HepG2 (cell line): ENCODE data around the gene ANKRD11. TPM values are rescaled to one million over a fixed set of nuclear protein-coding genes. Genes with fewer than 3 reads are reported as not detected.

Experiments used
- BRF2 ChIP-seq: sonication (generic); formaldehyde crosslinking; IDR thresholded peaks from 2 replicates; pipeline ENCODE4 v1.8.1; 2022; ENCODE audit warnings: mild to moderate bottlenecking, missing genetic modification reagents
- ESRRA ChIP-seq: sonication (generic); formaldehyde crosslinking; IDR thresholded peaks from 2 replicates; pipeline ENCODE4 v1.5.1; 2020; ENCODE audit warnings: mild to moderate bottlenecking, low read depth, missing genetic modification reagents
- ETS1 ChIP-seq: sonication (generic); formaldehyde crosslinking; IDR thresholded peaks from 2 replicates; pipeline ENCODE4 v1.4.0; 2020; ENCODE audit warnings: missing genetic modification reagents
- ETV5 ChIP-seq: IDR thresholded peaks from 2 replicates; pipeline ENCODE4 v1.6.1; 2018; ENCODE audit warnings: missing biosample characterization, missing genetic modification reagents, inconsistent platforms, borderline replicate concordance
- HIC2 ChIP-seq: sonication (generic); formaldehyde crosslinking; IDR thresholded peaks from 2 replicates; pipeline ENCODE4 v1.9.0; 2022; ENCODE audit warnings: low read depth, missing genetic modification reagents
- KAT2B ChIP-seq: fragments of 150-350 bp; IDR thresholded peaks from 2 replicates; pipeline ENCODE4 v1.6.1; 2014; ENCODE audit warnings: low read depth, low read length, borderline replicate concordance
- KAT8 ChIP-seq: IDR thresholded peaks from 2 replicates; pipeline ENCODE4 v1.6.1; 2016; ENCODE audit warnings: missing genetic modification reagents, missing compliant biosample characterization
- MAFG ChIP-seq: sonication (generic); formaldehyde crosslinking; IDR thresholded peaks from 2 replicates; pipeline ENCODE4 v1.5.1; 2020; ENCODE audit warnings: mild to moderate bottlenecking, missing genetic modification reagents
- MEIS1 ChIP-seq: sonication (generic); formaldehyde crosslinking; IDR thresholded peaks from 2 replicates; pipeline ENCODE4 v1.9.0; 2021; ENCODE audit warnings: mild to moderate bottlenecking, missing genetic modification reagents, moderate library complexity, borderline replicate concordance
- MIER3 ChIP-seq: IDR thresholded peaks from 2 replicates; pipeline ENCODE4 v1.6.1; 2016; ENCODE audit warnings: missing compliant biosample characterization, borderline replicate concordance
- NAIF1 ChIP-seq: sonication (generic); formaldehyde crosslinking; IDR thresholded peaks from 2 replicates; pipeline ENCODE4 v1.5.0; 2020; ENCODE audit warnings: mild to moderate bottlenecking, missing genetic modification reagents, borderline replicate concordance
- RXRA ChIP-seq: sonication (generic); formaldehyde crosslinking; IDR thresholded peaks from 2 replicates; pipeline ENCODE4 v1.5.1; 2020; ENCODE audit warnings: missing genetic modification reagents
- SOX5 ChIP-seq: IDR thresholded peaks from 2 replicates; pipeline ENCODE4 v1.6.1; 2016; ENCODE audit warnings: borderline replicate concordance
- SP1 ChIP-seq, 2 experiments: fragments of 450-650 bp in 1 of 2; sonication (generic) in 1 of 2; formaldehyde crosslinking in 1 of 2; IDR thresholded peaks; 2 replicates each; pipeline versions ENCODE4 v1.4.0 to v1.6.1; 2016 to 2020; ENCODE audit warnings: missing genetic modification reagents in 1 of 2
- YEATS2 ChIP-seq: sonication (generic); formaldehyde crosslinking; IDR thresholded peaks from 2 replicates; pipeline ENCODE4 v1.4.0; 2020; ENCODE audit warnings: missing genetic modification reagents, borderline replicate concordance
- ZBTB8A ChIP-seq: sonication (generic); formaldehyde crosslinking; IDR thresholded peaks from 2 replicates; pipeline ENCODE4 v1.4.0; 2020; ENCODE audit warnings: mild to moderate bottlenecking, low read depth, missing genetic modification reagents, borderline replicate concordance
- ZFAT ChIP-seq: sonication (generic); formaldehyde crosslinking; conservative IDR thresholded peaks from 2 replicates; pipeline ENCODE4 v1.8.1; 2023; ENCODE audit warnings: missing genetic modification reagents, inconsistent platforms
- ZNF331 ChIP-seq: sonication (generic); formaldehyde crosslinking; IDR thresholded peaks from 2 replicates; pipeline ENCODE4 v1.4.0; 2020; ENCODE audit warnings: missing genetic modification reagents
- ZNF362 ChIP-seq: sonication (generic); formaldehyde crosslinking; IDR thresholded peaks from 2 replicates; pipeline ENCODE4 v1.4.0; 2020; ENCODE audit warnings: missing genetic modification reagents, mild to moderate bottlenecking, borderline replicate concordance
- ZNF570 ChIP-seq: sonication (generic); formaldehyde crosslinking; IDR thresholded peaks from 2 replicates; pipeline ENCODE4 v1.4.0; 2020; ENCODE audit warnings: mild to moderate bottlenecking, missing genetic modification reagents, borderline replicate concordance
- ZNF597 ChIP-seq: sonication (generic); formaldehyde crosslinking; IDR thresholded peaks from 2 replicates; pipeline ENCODE4 v1.5.0; 2020; ENCODE audit warnings: missing genetic modification reagents
- ZNF781 ChIP-seq: sonication (generic); formaldehyde crosslinking; IDR thresholded peaks from 2 replicates; pipeline ENCODE4 v1.5.1; 2020; ENCODE audit warnings: borderline replicate concordance, mild to moderate bottlenecking, missing genetic modification reagents; ENCODE audit errors: not compliant biosample characterization
- ZNF790 ChIP-seq: sonication (generic); formaldehyde crosslinking; IDR thresholded peaks from 2 replicates; pipeline ENCODE4 v1.8.0; 2022; ENCODE audit warnings: missing genetic modification reagents, mild to moderate bottlenecking, borderline replicate concordance
- polyA plus RNA-seq, 8 experiments: library from polyadenylated mRNA; depleted of rRNA in 3 of 8; stranded (reverse) in 7 of 8; unstranded in 1 of 8; fragments of >200 nt; fragmentation: Illumina TruSeq in 4 of 8; extraction: Trizol in 4 of 8; gene quantifications; 2 replicates each; pipeline versions ENCODE4 v1.2.1 to v1.2.3, GENCODE V29; 2011 to 2016; ENCODE audit warnings: low read depth in 4 of 8, missing spikeins in 1 of 8, mixed read lengths in 1 of 8; ENCODE audit not compliant: insufficient read depth in 1 of 8
- total RNA-seq, 5 experiments: library from RNA; depleted of rRNA; stranded (reverse); fragments of >200 nt; fragmentation: Illumina TruSeq; extraction: Trizol; gene quantifications; 2 replicates each; pipeline ENCODE4 v1.2.3, GENCODE V29; 2016; ENCODE audit warnings: low read depth in 1 of 5

Gene ANKRD11
- total and polyA plus RNA-seq, 2 of the 13 experiments (the other 11 are each of a cell fraction or from before 2014, with no cell fraction given), result 21.4 to 38.4 TPM

GRCh38 chr16:89322321-89323119 is 167.8 kb downstream of the ANKRD11 start (continued):
- TF ChIP-seq HIC2 (CRISPR knock-in tag), result no peak
- no peak for TF ChIP-seq SP1 (IDR thresholded peaks at IDR 0.05)
- TF ChIP-seq SP1 (CRISPR knock-in tag; IDR thresholded peaks at IDR 0.05), result no peak
- no peak for TF ChIP-seq ZNF781
- no peak for TF ChIP-seq NAIF1 (CRISPR knock-in tag)
- TF ChIP-seq ETS1 (CRISPR knock-in tag), result no peak
- TF ChIP-seq ESRRA (CRISPR knock-in tag), result no peak
- no peak for TF ChIP-seq YEATS2 (CRISPR knock-in tag)
- no peak for TF ChIP-seq MIER3 (CRISPR knock-in tag)
- no peak for TF ChIP-seq ZNF790 (CRISPR knock-in tag)
- no peak; the same call in 1 of the 2 replicates for TF ChIP-seq RXRA (CRISPR knock-in tag)
- TF ChIP-seq ZNF570 (CRISPR knock-in tag), result no peak
- TF ChIP-seq ETV5, result peak; percentile 89; the same call in 1 of the 2 replicates
- TF ChIP-seq ZNF331 (CRISPR knock-in tag), result no peak
- TF ChIP-seq MAFG (CRISPR knock-in tag), result no peak
- TF ChIP-seq KAT8 (CRISPR knock-in tag), result no peak
- TF ChIP-seq ZNF597 (CRISPR knock-in tag), result no peak
- TF ChIP-seq ZFAT (CRISPR knock-in tag), result no peak
- no peak; the same call in 1 of the 2 replicates for TF ChIP-seq MEIS1 (CRISPR knock-in tag)
- TF ChIP-seq KAT2B, result no peak
- no peak for TF ChIP-seq ZNF362 (CRISPR knock-in tag)
- no peak for TF ChIP-seq ZBTB8A (CRISPR knock-in tag)
- TF ChIP-seq SOX5, result no peak
- TF ChIP-seq BRF2 (CRISPR knock-in tag), result no peak
